Measurements from ENCODE around the gene AKT3.
"Not testable (repeated sequence)": the region's sequence is repeated elsewhere in the genome, so short reads cannot be mapped to it uniquely, and the experiment has no call there.

Gene AKT3

GRCh38 chr1:243841507-243841906 lies 8.5 kb downstream of the AKT3 start:
- no peak for DNase-seq

- peak; percentile 56 for DNase-seq
Observed at GRCh38 chr1:243837907-243838535, 12.0 kb downstream of the AKT3 start.

- DNase-seq, result no peak
Observed at GRCh38 chr1:243834130-243834529, 15.9 kb downstream of the AKT3 start.

GRCh38 chr1:243831463-243831862 lies 18.6 kb downstream of the AKT3 start:
- no peak for DNase-seq

GRCh38 chr1:243827206-243827605 lies 22.8 kb downstream of the AKT3 start:
- no peak for DNase-seq

- DNase-seq, result not testable (repeated sequence)
Observed at GRCh38 chr1:243824907-243825306, 25.1 kb downstream of the AKT3 start.

- no peak for DNase-seq
Observed at GRCh38 chr1:243821177-243821680, 28.8 kb downstream of the AKT3 start.

GRCh38 chr1:243819438-243819839 lies 30.6 kb downstream of the AKT3 start:
- DNase-seq, result no peak

GRCh38 chr1:243818978-243819377 lies 31.1 kb downstream of the AKT3 start:
- no peak for DNase-seq

GRCh38 chr1:243814718-243815117 lies 35.3 kb downstream of the AKT3 start:
- DNase-seq, result no peak

- DNase-seq, result peak; percentile 10
Observed at GRCh38 chr1:243807346-243807745, 42.7 kb downstream of the AKT3 start.

GRCh38 chr1:243806310-243806709 lies 43.7 kb downstream of the AKT3 start:
- no peak for DNase-seq

- DNase-seq, result no peak
Observed at GRCh38 chr1:243802736-243803135, 47.3 kb downstream of the AKT3 start.

- DNase-seq, result no peak
Observed at GRCh38 chr1:243801378-243801777, 48.7 kb downstream of the AKT3 start.

- no peak for DNase-seq
Observed at GRCh38 chr1:243799908-243800307, 50.1 kb downstream of the AKT3 start.

GRCh38 chr1:243798726-243799125 lies 51.3 kb downstream of the AKT3 start:
- no peak for DNase-seq

- DNase-seq, result no peak
Observed at GRCh38 chr1:243796016-243796415, 54.0 kb downstream of the AKT3 start.

- no peak for DNase-seq
Observed at GRCh38 chr1:243793298-243793697, 56.7 kb downstream of the AKT3 start.

GRCh38 chr1:243792891-243793290 lies 57.2 kb downstream of the AKT3 start:
- DNase-seq, result no peak

GRCh38 chr1:243792401-243792800 lies 57.6 kb downstream of the AKT3 start:
- DNase-seq, result no peak

GRCh38 chr1:243791586-243792267 lies 58.3 kb downstream of the AKT3 start:
- DNase-seq, result no peak

GRCh38 chr1:243790404-243790803 lies 59.6 kb downstream of the AKT3 start:
- no peak for DNase-seq

GRCh38 chr1:243786531-243786930 lies 63.5 kb downstream of the AKT3 start:
- no peak for DNase-seq

- no peak for DNase-seq
Observed at GRCh38 chr1:243784506-243784905, 65.5 kb downstream of the AKT3 start.

GRCh38 chr1:243783714-243784113 lies 66.3 kb downstream of the AKT3 start:
- DNase-seq, result no peak

Data from CD4-positive, alpha-beta T cell treated with Interleukin-10 for 1 hour (primary cell).